H1 (cell line): ENCODE measurements around the gene TPD52L2. TPM values are rescaled to one million over a fixed set of nuclear protein-coding genes. Genes with fewer than 3 reads are reported as not detected.

Experiments
- CTCF ChIA-PET: fragments of 300-600 bp; sonication (Branson Sonifier 250); formaldehyde crosslinking; loops from one replicate; lab custom pipeline; 2021; ENCODE audit not compliant: partially characterized antibody; lab: Charles Lee
- POLR2A ChIA-PET: fragments of 300-600 bp; sonication (Branson Sonifier 250); formaldehyde crosslinking; loops from one replicate; lab custom pipeline; 2021; ENCODE audit warnings: inconsistent platforms; ENCODE audit not compliant: partially characterized antibody; lab: Charles Lee
- DNase-seq, 2 experiments: peaks; one replicate each; pipeline versions ENCODE4 v3.0.0 to v3.0.0-alpha.2; 2010 to 2022; ENCODE audit warnings: low spot score in 2 of 2, low read depth in 1 of 2, mixed read lengths in 1 of 2
- FAIRE-seq: peaks from 2 replicates; lab custom pipeline; 2011; peaks lifted over from hg19 to GRCh38; lab: Jason Lieb, UNC
- H2AFZ ChIP-seq: 2 replicates; pipeline ENCODE4 v1.8.1; 2012; ENCODE audit warnings: low read length, inconsistent platforms
- H2AK5ac ChIP-seq: 2 replicates; pipeline ENCODE4 v1.6.1; 2013; ENCODE audit warnings: low read depth, low read length
- H2BK120ac ChIP-seq: replicated peaks from 2 replicates; pipeline ENCODE3; 2013; ENCODE audit warnings: low read depth, low read length, inconsistent platforms
- H2BK12ac ChIP-seq: 2 replicates; pipeline ENCODE4 v1.6.1; 2013; ENCODE audit warnings: low read depth, low read length
- H2BK15ac ChIP-seq: 2 replicates; pipeline ENCODE4 v1.6.1; 2013; ENCODE audit warnings: low read length
- H2BK20ac ChIP-seq: 2 replicates; pipeline ENCODE4 v1.6.1; 2013; ENCODE audit warnings: low read length
- H2BK5ac ChIP-seq: 2 replicates; pipeline ENCODE4 v1.6.1; 2013; ENCODE audit warnings: low read depth, low read length
- H3K14ac ChIP-seq: 2 replicates; pipeline ENCODE4 v1.6.1; 2013; ENCODE audit warnings: inconsistent platforms; ENCODE audit not compliant: insufficient read length
- H3K18ac ChIP-seq: 2 replicates; pipeline ENCODE4 v1.6.1; 2013; ENCODE audit warnings: low read length; ENCODE audit errors: extremely low read depth
- H3K23ac ChIP-seq: 2 replicates; pipeline ENCODE4 v1.6.1; 2013; ENCODE audit warnings: inconsistent platforms; ENCODE audit not compliant: insufficient read length
- H3K23me2 ChIP-seq: 2 replicates; pipeline ENCODE4 v1.6.1; 2013; ENCODE audit warnings: low read depth, low read length
- H3K27ac ChIP-seq: 2 replicates; pipeline ENCODE4 v1.6.1; 2011; ENCODE audit warnings: low read depth, low read length, inconsistent platforms
- H3K27me3 ChIP-seq, 4 experiments: replicated peaks in 1 of 4; 1 replicate in 1 of 4; 2 replicates in 3 of 4; pipeline versions ENCODE4 v1.6.1 to v1.8.1; 2011 to 2013; ENCODE audit warnings: low read length in 3 of 4, mild to moderate bottlenecking in 3 of 4, inconsistent platforms in 2 of 4, mixed read lengths in 2 of 4, moderate library complexity in 1 of 4; ENCODE audit not compliant: control insufficient read depth in 3 of 4, insufficient read depth in 3 of 4; ENCODE audit errors: extremely low read depth in 1 of 4
- H3K36me3 ChIP-seq, 4 experiments: 2 replicates each; pipeline versions ENCODE4 v1.6.1 to v1.8.1; 2011 to 2013; ENCODE audit warnings: mild to moderate bottlenecking in 4 of 4, low read length in 3 of 4, moderate library complexity in 2 of 4, control low read depth in 1 of 4, inconsistent platforms in 1 of 4; ENCODE audit not compliant: insufficient read depth in 4 of 4, control insufficient read depth in 2 of 4
- H3K4ac ChIP-seq: replicated peaks from 2 replicates; pipeline ENCODE3; 2013; ENCODE audit warnings: low read length, low read depth, mixed read lengths, inconsistent platforms; ENCODE audit not compliant: insufficient read length
- H3K4me1 ChIP-seq, 4 experiments: replicated peaks in 1 of 4; 1 replicate in 1 of 4; 2 replicates in 3 of 4; pipeline versions ENCODE4 v1.6.1 to v1.8.1; 2011 to 2013; ENCODE audit warnings: low read length in 3 of 4, inconsistent platforms in 2 of 4, mixed read lengths in 1 of 4; ENCODE audit not compliant: insufficient read depth in 4 of 4, control insufficient read depth in 3 of 4
- H3K4me2 ChIP-seq, 2 experiments: 2 replicates each; pipeline versions ENCODE4 v1.6.1 to v1.8.1; 2011 to 2013; ENCODE audit warnings: low read depth in 2 of 2, low read length in 2 of 2, control low read depth in 1 of 2, inconsistent platforms in 1 of 2, mild to moderate bottlenecking in 1 of 2; ENCODE audit not compliant: insufficient read depth in 1 of 2
- H3K4me3 ChIP-seq, 4 experiments: fragments of 200-600, 300-600 bp in 1 of 4; sonication (generic), shearing (Covaris generic), sonication (Bioruptor Twin) in 1 of 4; 2 replicates each; pipeline versions ENCODE4 v1.5.1 to v1.8.1; 2011 to 2016; ENCODE audit warnings: low read length in 4 of 4, low read depth in 3 of 4, control low read depth in 2 of 4, inconsistent platforms in 2 of 4, mild to moderate bottlenecking in 2 of 4, mixed read lengths in 1 of 4, moderate library complexity in 1 of 4; ENCODE audit not compliant: insufficient read depth in 2 of 4; ENCODE audit errors: extremely low read depth in 1 of 4
- H3K56ac ChIP-seq: replicated peaks from 2 replicates; pipeline ENCODE3; 2013; ENCODE audit warnings: low read depth, mild to moderate bottlenecking, mixed read lengths, low read length, inconsistent platforms; ENCODE audit not compliant: insufficient read length
- H3K79me1 ChIP-seq: 2 replicates; pipeline ENCODE4 v1.6.1; 2013; ENCODE audit warnings: low read depth, low read length, control low read depth
- H3K79me2 ChIP-seq, 2 experiments: 2 replicates each; pipeline versions ENCODE4 v1.6.1 to v1.8.1; 2012 to 2013; ENCODE audit warnings: low read length in 2 of 2, mild to moderate bottlenecking in 2 of 2, inconsistent platforms in 1 of 2; ENCODE audit not compliant: insufficient read depth in 2 of 2, control insufficient read depth in 1 of 2
- H3K9ac ChIP-seq, 4 experiments: replicated peaks in 1 of 4; 1 replicate in 1 of 4; 2 replicates in 3 of 4; pipeline versions ENCODE4 v1.6.1 to v1.8.1; 2011 to 2013; ENCODE audit warnings: low read depth in 3 of 4, low read length in 3 of 4, control low read depth in 2 of 4, mild to moderate bottlenecking in 2 of 4, moderate library complexity in 2 of 4, inconsistent platforms in 1 of 4; ENCODE audit errors: extremely low read depth in 1 of 4
- H3K9me3 ChIP-seq, 2 experiments: 2 replicates each; pipeline versions ENCODE4 v1.6.1 to v1.8.1; 2012 to 2013; ENCODE audit warnings: mild to moderate bottlenecking in 2 of 2, moderate library complexity in 2 of 2, control low read depth in 1 of 2, inconsistent platforms in 1 of 2, low read depth in 1 of 2, low read length in 1 of 2, mixed read lengths in 1 of 2; ENCODE audit not compliant: insufficient read depth in 2 of 2
- H4K20me1 ChIP-seq, 2 experiments: replicated peaks in 1 of 2; 2 replicates each; pipeline versions ENCODE3 to v1.8.1; 2011 to 2013; ENCODE audit warnings: inconsistent platforms in 2 of 2, low read length in 2 of 2, mild to moderate bottlenecking in 1 of 2; ENCODE audit not compliant: insufficient read depth in 2 of 2, control insufficient read depth in 1 of 2
- H4K5ac ChIP-seq: 2 replicates; pipeline ENCODE4 v1.6.1; 2013; ENCODE audit warnings: low read length, low read depth, mixed read lengths, inconsistent platforms; ENCODE audit not compliant: insufficient read length
- H4K8ac ChIP-seq: 2 replicates; pipeline ENCODE4 v1.8.0; 2013; ENCODE audit warnings: mild to moderate bottlenecking, moderate library complexity, low read length, inconsistent platforms; ENCODE audit not compliant: insufficient read depth; ENCODE audit errors: extremely low read depth
- H4K91ac ChIP-seq: replicated peaks from 2 replicates; pipeline ENCODE3; 2013; ENCODE audit warnings: low read length, mixed read lengths, inconsistent platforms; ENCODE audit not compliant: insufficient read length
- BCL11A ChIP-seq, 2 experiments: IDR thresholded peaks; one replicate each; pipeline ENCODE4 v1.6.1; 2011; ENCODE audit warnings: low read depth in 2 of 2, low read length in 2 of 2, mild to moderate bottlenecking in 2 of 2
- CTCF ChIP-seq, 3 experiments: IDR thresholded peaks; 1 replicate in 2 of 3; 2 replicates in 1 of 3; pipeline versions ENCODE4 v1.5.1 to v1.6.1; 2011; ENCODE audit warnings: low read length in 3 of 3, mild to moderate bottlenecking in 3 of 3, inconsistent platforms in 2 of 3, low read depth in 1 of 3, moderate library complexity in 1 of 3; ENCODE audit not compliant: insufficient read depth in 1 of 3; ENCODE audit errors: control extremely low read depth in 1 of 3
- YY1 ChIP-seq: IDR thresholded peaks from 2 replicates; pipeline ENCODE4 v1.6.1; 2011; ENCODE audit warnings: low read depth, mild to moderate bottlenecking, low read length
- WGBS, 2 experiments: shearing (Covaris generic) in 1 of 2; methylation state at CpG; one replicate each; pipeline versions ENCODE4 v1.1.6 to v1.1.7; 2013 to 2015; ENCODE audit warnings: low lambda C conversion rate in 2 of 2, mixed read lengths in 2 of 2, inconsistent platforms in 1 of 2, low coverage in 1 of 2, missing lambda C conversion rate in 1 of 2; ENCODE audit not compliant: insufficient replicate concordance in 2 of 2, insufficient coverage in 1 of 2, insufficient read length in 1 of 2; ENCODE audit errors: extremely low coverage in 1 of 2, missing lambda C conversion rate in 1 of 2; 5-methylcytosine and 5-hydroxymethylcytosine counted together
- polyA plus RNA-seq, 7 experiments: library from polyadenylated mRNA; depleted of rRNA in 3 of 7; stranded (reverse) in 5 of 7; unstranded in 2 of 7; fragments of >200 nt in 5 of 7; fragments of 200-250 nt in 2 of 7; gene quantifications; 1 replicate in 5 of 7; 2 replicates in 1 of 7; 4 replicates in 1 of 7; pipeline versions ENCODE4 v1.2.1 to v1.2.3, GENCODE V29; 2011 to 2013; ENCODE audit warnings: missing spikeins in 2 of 7, mixed read lengths in 2 of 7
- total RNA-seq: library from RNA; stranded (reverse); fragmentation: NEBNext Ultra II Directional; extraction: Animal tissue kit (Norgen Biotek cat#: 25700); gene quantifications from 2 replicates; pipeline ENCODE4 v1.2.1, GENCODE V29; 2021

The TPD52L2 gene
- total and polyA plus RNA-seq, 2 of the 8 experiments (the other 6 are each of a cell fraction or from before 2014, with no cell fraction given): 77.1 to 80.2 TPM

- H3K14ac ChIP-seq: no peak overlapping the region
- no peak overlapping the region for H4K8ac ChIP-seq
- 85% methylated on average over 9 of the region's 9 CpGs; no CpG with 5 or more reads in 1 of the 2 experiments for WGBS, 2 experiments
- H4K20me1 ChIP-seq: peaks cover 8 to 19% of the 10 kb centered on the region in 2 experiments
- no peak overlapping the region for H2BK20ac ChIP-seq
- TF ChIP-seq BCL11A (IDR thresholded peaks at IDR 0.05; ENCODE audit: low read depth in 2 of 2, low read length in 2 of 2): no peak
- no peak for TF ChIP-seq CTCF (IDR thresholded peaks at IDR 0.05; ENCODE audit: control extremely low read depth in 1 of 3, insufficient read depth in 1 of 3, low read depth in 1 of 3, low read length in 3 of 3)
- TF ChIP-seq YY1: no peak
- H3K18ac ChIP-seq: no peak overlapping the region
- H2BK120ac ChIP-seq: no peak overlapping the region
- no peak overlapping the region for H2BK12ac ChIP-seq
- no peak overlapping the region for H2BK5ac ChIP-seq
- no peak overlapping the region for H2AFZ ChIP-seq
- 0 out of 2 replicates have a peak, but pooled peaks cover 2% of the 10 kb centered on the region for H3K79me1 ChIP-seq
- H3K23ac ChIP-seq: no peak overlapping the region
- FAIRE-seq (no peak), DNase-seq (no peak)
- H3K36me3 ChIP-seq: peaks cover 2 to 13% (median 9%) of the 10 kb centered on the region in 4 experiments; a peak in 4 of 8 replicates
- H2BK15ac ChIP-seq: no peak overlapping the region
- no peak overlapping the region for H2AK5ac ChIP-seq
- no peak overlapping the region for H4K91ac ChIP-seq
- peaks cover 2% of the 10 kb centered on the region; the same call in 1 of the 2 replicates for H3K23me2 ChIP-seq
- H3K79me2 ChIP-seq: no peaks in the 10 kb centered on the region
- H3K9me3 ChIP-seq: no peaks in the 10 kb centered on the region
- no peak overlapping the region for H4K5ac ChIP-seq
- no peak overlapping the region for H3K56ac ChIP-seq
- CTCF ChIA-PET: interaction anchor here (0.6 to 7.7 kb wide), 15 partner anchors 8 to 373 kb away, joined by 3 to 58 read pairs (median 5); partner anchors contain the start of genes PRPF6 and SAMD10
- no peak overlapping the region for H3K27ac ChIP-seq
- no peaks in the 10 kb centered on the region for H3K27me3 ChIP-seq
- H3K9ac ChIP-seq: no peak overlapping the region
- no peak overlapping the region for H3K4ac ChIP-seq
- H3K4me2 ChIP-seq: no peak overlapping the region
- peaks cover 0 to 7% (median 3%) of the 10 kb centered on the region in 4 experiments; a peak in 4 of 7 replicates for H3K4me1 ChIP-seq
- no peak overlapping the region for H3K4me3 ChIP-seq
- POLR2A ChIA-PET: interaction anchor here (1.3 kb wide), 1 partner anchor 197 kb away, joined by 4 read pairs; no protein-coding TSS in a partner anchor
These were observed 70.4 kb downstream of the TPD52L2 start for GRCh38 chr20:63935447-63935846.
